ENCODE data around the gene TBC1D17. TPM values are rescaled to one million over a fixed set of nuclear protein-coding genes. Genes with fewer than 3 reads are reported as not detected.

TBC1D17 gene
- total and polyA plus RNA-seq, 4 donors, result 22.7 to 102 (median 46.7) TPM

GRCh38 chr19:49850487-49851342 is 26.8 kb upstream of the TBC1D17 start, which contains the start of gene PTOV1:
TSS of gene PTOV1 (plus strand) at chr19:49851159.
- H3K9me3 ChIP-seq (ENCODE audit: control insufficient read depth, low read length), result no peaks in the 10 kb centered on the region
- WGBS, 2 donors, result 1% methylated on average over 77 to 98 of the region's 98 CpGs
- H3K27me3 ChIP-seq (ENCODE audit: control insufficient read depth in 1 of 2, insufficient read depth in 2 of 2, low read length in 1 of 2), result no peaks in the 10 kb centered on the region
- H3K36me3 ChIP-seq (ENCODE audit: control insufficient read depth in 1 of 2, insufficient read depth in 2 of 2, low read length in 1 of 2), result no peaks in the 10 kb centered on the region
- no peaks in the 10 kb centered on the region for H3K4me1 ChIP-seq (ENCODE audit: control insufficient read depth in 1 of 2, insufficient read depth in 2 of 2, low read length in 2 of 2)
- H3K27ac ChIP-seq (ENCODE audit: low read depth in 1 of 2, low read length in 2 of 2), result peak within 1 kb of the TSS; percentile 84 to 99
- peak; percentile 94 to 97 for DNase-seq
- intact Hi-C loops (cut with DNase I), result loop anchor here (2.0 to 5.0 kb wide), 3 partner anchors 16 to 33 kb away; partner anchors contain the start of genes MED25 (in 2 of the 2) and PNKP (in 1 of the 2)
- peak; percentile 96 for ATAC-seq (ENCODE audit: low FRiP score)
- peak within 1 kb of the TSS; percentile 93 to 97 for H3K4me3 ChIP-seq (ENCODE audit: low read length in 2 of 2)

GRCh38 chr19:49851456-49852259 is 25.8 kb upstream of the TBC1D17 start:
- no peaks in the 10 kb centered on the region for H3K9me3 ChIP-seq (ENCODE audit: control insufficient read depth, low read length)
- no peaks in the 10 kb centered on the region for H3K36me3 ChIP-seq (ENCODE audit: control insufficient read depth in 1 of 2, insufficient read depth in 2 of 2, low read length in 1 of 2)
- 0 to 1% methylated on average over 74 to 78 of the region's 78 CpGs for WGBS, 2 donors
- peak in 1 of 2 donors; percentile 82 for DNase-seq
- peak; percentile 5 for ATAC-seq (ENCODE audit: low FRiP score)
- peak overlapping the region in 1 of 2 donors; percentile 84 for H3K27ac ChIP-seq (ENCODE audit: low read depth in 1 of 2, low read length in 2 of 2)
- H3K4me3 ChIP-seq (ENCODE audit: low read length in 2 of 2), result peak overlapping the region; percentile 93 to 97
- H3K4me1 ChIP-seq (ENCODE audit: control insufficient read depth in 1 of 2, insufficient read depth in 2 of 2, low read length in 2 of 2), result no peaks in the 10 kb centered on the region
- no peaks in the 10 kb centered on the region for H3K27me3 ChIP-seq (ENCODE audit: control insufficient read depth in 1 of 2, insufficient read depth in 2 of 2, low read length in 1 of 2)
- intact Hi-C loops (cut with DNase I), result loop anchor here (2.0 to 5.0 kb wide), 3 partner anchors 15 to 34 kb away; partner anchors contain the start of genes MED25 (in 2 of the 2) and PNKP (in 1 of the 2)

- Histone ChIP-seq H3K4me1 (ENCODE audit: control insufficient read depth in 1 of 2, insufficient read depth in 2 of 2, low read length in 2 of 2) (no peaks in the 10 kb centered on the region), H3K9me3 (ENCODE audit: control insufficient read depth, low read length) (no peaks in the 10 kb centered on the region), H3K27me3 (ENCODE audit: control insufficient read depth in 1 of 2, insufficient read depth in 2 of 2, low read length in 1 of 2) (no peaks in the 10 kb centered on the region), H3K36me3 (ENCODE audit: control insufficient read depth in 1 of 2, insufficient read depth in 2 of 2, low read length in 1 of 2) (no peaks in the 10 kb centered on the region), H3K4me3 (ENCODE audit: low read length in 2 of 2) (no peak overlapping the region), H3K27ac (ENCODE audit: low read depth in 1 of 2, low read length in 2 of 2) (no peak overlapping the region)
- WGBS, 2 donors, result 71 to 78% methylated on average over 14 of the region's 14 CpGs
- DNase-seq (no peak), ATAC-seq (ENCODE audit: low FRiP score) (no peak)
- intact Hi-C loops (cut with DNase I), result loop anchor here in 1 of 2 donors (5.0 kb wide), 1 partner anchor 35 kb away; the partner anchor contains the start of gene MED25
These were observed 24.8 kb upstream of the TBC1D17 start for GRCh38 chr19:49852631-49853126.

GRCh38 chr19:49853852-49854377 is 23.6 kb upstream of the TBC1D17 start:
- Histone ChIP-seq H3K9me3 (ENCODE audit: control insufficient read depth, low read length) (no peaks in the 10 kb centered on the region), H3K4me3 (ENCODE audit: low read length in 2 of 2) (no peak overlapping the region), H3K36me3 (ENCODE audit: control insufficient read depth in 1 of 2, insufficient read depth in 2 of 2, low read length in 1 of 2) (no peaks in the 10 kb centered on the region), H3K4me1 (ENCODE audit: control insufficient read depth in 1 of 2, insufficient read depth in 2 of 2, low read length in 2 of 2) (no peaks in the 10 kb centered on the region), H3K27ac (ENCODE audit: low read depth in 1 of 2, low read length in 2 of 2) (no peak overlapping the region), H3K27me3 (ENCODE audit: control insufficient read depth in 1 of 2, insufficient read depth in 2 of 2, low read length in 1 of 2) (no peaks in the 10 kb centered on the region)
- no peak for DNase-seq
- 84 to 87% methylated on average over 10 of the region's 10 CpGs for WGBS, 2 donors
- intact Hi-C loops (cut with DNase I), result loop anchor here in 1 of 2 donors (5.0 kb wide), 1 partner anchor 37 kb away; the partner anchor contains the start of gene MED25
- ATAC-seq (ENCODE audit: low FRiP score), result no peak

- no peaks in the 10 kb centered on the region for H3K4me1 ChIP-seq (ENCODE audit: control insufficient read depth in 1 of 2, insufficient read depth in 2 of 2, low read length in 2 of 2)
- H3K4me3 ChIP-seq (ENCODE audit: low read length in 2 of 2), result no peak overlapping the region
- no peaks in the 10 kb centered on the region for H3K9me3 ChIP-seq (ENCODE audit: control insufficient read depth, low read length)
- ATAC-seq (ENCODE audit: low FRiP score), result no peak
- DNase-seq, result no peak
- no peaks in the 10 kb centered on the region for H3K27me3 ChIP-seq (ENCODE audit: control insufficient read depth in 1 of 2, insufficient read depth in 2 of 2, low read length in 1 of 2)
- H3K36me3 ChIP-seq (ENCODE audit: control insufficient read depth in 1 of 2, insufficient read depth in 2 of 2, low read length in 1 of 2), result no peaks in the 10 kb centered on the region
- 84 to 85% methylated on average over 39 of the region's 39 CpGs for WGBS, 2 donors
- intact Hi-C loops (cut with DNase I), result loop anchor here in 1 of 2 donors (5.0 kb wide), 1 partner anchor 37 kb away; the partner anchor contains the start of gene MED25
- no peak overlapping the region for H3K27ac ChIP-seq (ENCODE audit: low read depth in 1 of 2, low read length in 2 of 2)
These were observed 22.9 kb upstream of the TBC1D17 start for GRCh38 chr19:49854378-49855263.

GRCh38 chr19:49855277-49855675 is 22.2 kb upstream of the TBC1D17 start:
- intact Hi-C loops (cut with DNase I), result no loop called here
- WGBS, 2 donors, result 82 to 86% methylated on average over 12 of the region's 12 CpGs
- H3K4me1 ChIP-seq (ENCODE audit: control insufficient read depth in 1 of 2, insufficient read depth in 2 of 2, low read length in 2 of 2), result no peaks in the 10 kb centered on the region

GRCh38 chr19:49855676-49856573 is 21.6 kb upstream of the TBC1D17 start:
- no peak for ATAC-seq (ENCODE audit: low FRiP score)
- DNase-seq, result no peak
- no peak overlapping the region for H3K27ac ChIP-seq (ENCODE audit: low read depth in 1 of 2, low read length in 2 of 2)
- H3K9me3 ChIP-seq (ENCODE audit: control insufficient read depth, low read length), result no peaks in the 10 kb centered on the region
- intact Hi-C loops (cut with DNase I), result no loop called here
- no peaks in the 10 kb centered on the region for H3K4me1 ChIP-seq (ENCODE audit: control insufficient read depth in 1 of 2, insufficient read depth in 2 of 2, low read length in 2 of 2)
- WGBS, 2 donors, result 79 to 80% methylated on average over 21 of the region's 21 CpGs
- H3K36me3 ChIP-seq (ENCODE audit: control insufficient read depth in 1 of 2, insufficient read depth in 2 of 2, low read length in 1 of 2), result no peaks in the 10 kb centered on the region
- no peak overlapping the region for H3K4me3 ChIP-seq (ENCODE audit: low read length in 2 of 2)
- H3K27me3 ChIP-seq (ENCODE audit: control insufficient read depth in 1 of 2, insufficient read depth in 2 of 2, low read length in 1 of 2), result no peaks in the 10 kb centered on the region

More at GRCh38 chr19:49855277-49855675, 22.2 kb upstream of the TBC1D17 start:
- no peaks in the 10 kb centered on the region for H3K27me3 ChIP-seq (ENCODE audit: control insufficient read depth in 1 of 2, insufficient read depth in 2 of 2, low read length in 1 of 2)
- no peak overlapping the region for H3K27ac ChIP-seq (ENCODE audit: low read depth in 1 of 2, low read length in 2 of 2)
- DNase-seq, result no peak
- no peaks in the 10 kb centered on the region for H3K9me3 ChIP-seq (ENCODE audit: control insufficient read depth, low read length)
- H3K36me3 ChIP-seq (ENCODE audit: control insufficient read depth in 1 of 2, insufficient read depth in 2 of 2, low read length in 1 of 2), result no peaks in the 10 kb centered on the region
- no peak for ATAC-seq (ENCODE audit: low FRiP score)
- no peak overlapping the region for H3K4me3 ChIP-seq (ENCODE audit: low read length in 2 of 2)
